Upper lobe of right lung (tissue), 1 donor: ENCODE data around the gene TMEM62. TPM values are rescaled to one million over a fixed set of nuclear protein-coding genes. Genes with fewer than 3 reads are reported as not detected.
"Not testable (repeated sequence)": the region's sequence is repeated elsewhere in the genome, so short reads cannot be mapped to it uniquely, and the experiment has no call there.

Source experiments
- ATAC-seq: fragments of 200-7000 bp; cut with Tn5 transposase; one replicate; pipeline ENCODE4 v1.9.1; 2020; ENCODE audit warnings: mild to moderate bottlenecking, moderate library complexity
- DNase-seq: peaks from one replicate; pipeline ENCODE4 v3.0.0-alpha.2; 2020
- H3K27ac ChIP-seq: fragments of 200-600 bp; one replicate; pipeline ENCODE4 v1.8.0; 2022
- H3K27me3 ChIP-seq: fragments of 200-600 bp; one replicate; pipeline ENCODE4 v1.8.0; 2022; ENCODE audit warnings: mild to moderate bottlenecking
- H3K36me3 ChIP-seq: fragments of 200-600 bp; one replicate; pipeline ENCODE4 v1.8.0; 2022
- H3K4me1 ChIP-seq: fragments of 200-600 bp; one replicate; pipeline ENCODE4 v1.8.0; 2022
- H3K4me3 ChIP-seq: fragments of 200-600 bp; one replicate; pipeline ENCODE4 v1.8.0; 2022; ENCODE audit warnings: mild to moderate bottlenecking
- H3K9me3 ChIP-seq: fragments of 200-600 bp; one replicate; pipeline ENCODE4 v1.8.0; 2022
- intact Hi-C: fragments of 100-400 bp; cut with DNase I; formaldehyde crosslinking; loops from one replicate; pipeline ENCODE4 v1.11.0; 2022
- total RNA-seq: library from RNA; stranded (reverse); fragmentation: NEBNext Ultra II Directional; extraction: Animal tissue kit (Norgen Biotek cat#: 25700); gene quantifications from one replicate; pipeline ENCODE4 v1.2.1, GENCODE V29; 2021
- TF ChIP-seq, protein P1 (sequence below): fragments of 200-600 bp; IDR thresholded peaks from one replicate; pipeline ENCODE4 v1.8.0; 2022; ENCODE audit warnings: antibody characterized with exemption
- donor health status: DM: no; HTN: yes; CAD: no; lungs with severe emphysema.

The TMEM62 gene
- total RNA-seq, 1 donor from 2014 or later, result 28.1 TPM

DNA sequence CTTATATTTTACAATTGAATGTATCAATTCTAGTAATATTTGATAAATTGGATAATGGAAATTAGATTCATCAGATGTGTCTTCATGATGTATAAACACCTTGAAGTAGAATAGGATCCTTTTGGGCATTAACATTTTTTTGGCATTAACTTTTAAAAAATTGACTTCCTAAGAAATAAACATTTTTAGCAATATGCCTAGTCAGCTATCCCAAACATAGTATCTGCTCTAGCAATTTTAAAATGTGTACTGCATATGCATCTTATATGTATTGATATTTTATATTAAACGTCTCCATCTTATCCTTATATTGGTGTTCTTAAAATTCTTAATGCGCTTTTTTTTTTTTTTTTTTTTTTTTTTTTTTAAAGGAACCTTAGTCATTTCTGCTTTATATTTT, 60.3 kb downstream of the TMEM62 start:
- Histone ChIP-seq H3K4me1 (no peaks in the 10 kb centered on the region), H3K4me3 (no peak overlapping the region), H3K27me3 (no peaks in the 10 kb centered on the region), H3K27ac (no peak overlapping the region), H3K36me3 (peaks cover 85% of the 10 kb centered on the region), H3K9me3 (no peaks in the 10 kb centered on the region)
- no peak for DNase-seq
- ATAC-seq, result no peak
- intact Hi-C loops, result no loop called here
- TF ChIP-seq, protein P1, sequence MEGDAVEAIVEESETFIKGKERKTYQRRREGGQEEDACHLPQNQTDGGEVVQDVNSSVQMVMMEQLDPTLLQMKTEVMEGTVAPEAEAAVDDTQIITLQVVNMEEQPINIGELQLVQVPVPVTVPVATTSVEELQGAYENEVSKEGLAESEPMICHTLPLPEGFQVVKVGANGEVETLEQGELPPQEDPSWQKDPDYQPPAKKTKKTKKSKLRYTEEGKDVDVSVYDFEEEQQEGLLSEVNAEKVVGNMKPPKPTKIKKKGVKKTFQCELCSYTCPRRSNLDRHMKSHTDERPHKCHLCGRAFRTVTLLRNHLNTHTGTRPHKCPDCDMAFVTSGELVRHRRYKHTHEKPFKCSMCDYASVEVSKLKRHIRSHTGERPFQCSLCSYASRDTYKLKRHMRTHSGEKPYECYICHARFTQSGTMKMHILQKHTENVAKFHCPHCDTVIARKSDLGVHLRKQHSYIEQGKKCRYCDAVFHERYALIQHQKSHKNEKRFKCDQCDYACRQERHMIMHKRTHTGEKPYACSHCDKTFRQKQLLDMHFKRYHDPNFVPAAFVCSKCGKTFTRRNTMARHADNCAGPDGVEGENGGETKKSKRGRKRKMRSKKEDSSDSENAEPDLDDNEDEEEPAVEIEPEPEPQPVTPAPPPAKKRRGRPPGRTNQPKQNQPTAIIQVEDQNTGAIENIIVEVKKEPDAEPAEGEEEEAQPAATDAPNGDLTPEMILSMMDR, result no peak

DNA sequence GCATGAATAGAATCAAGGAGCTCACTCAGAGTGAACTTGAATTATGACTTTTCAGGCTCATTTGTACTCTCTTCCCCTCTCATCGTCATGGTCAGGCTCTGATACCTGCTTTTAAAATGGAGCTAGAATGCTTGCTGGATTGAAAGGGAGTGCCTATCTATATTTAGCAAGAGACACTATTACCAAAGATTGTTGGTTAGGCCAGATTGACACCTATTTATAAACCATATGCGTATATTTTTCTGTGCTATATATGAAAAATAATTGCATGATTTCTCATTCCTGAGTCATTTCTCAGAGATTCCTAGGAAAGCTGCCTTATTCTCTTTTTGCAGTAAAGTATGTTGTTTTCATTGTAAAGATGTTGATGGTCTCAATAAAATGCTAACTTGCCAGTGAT, 61.4 kb downstream of the TMEM62 start:
- no peak for DNase-seq
- no peak for ATAC-seq
- intact Hi-C loops, result no loop called here
- Histone ChIP-seq H3K4me3 (no peak overlapping the region), H3K27me3 (no peaks in the 10 kb centered on the region), H3K27ac (no peak overlapping the region), H3K4me1 (no peaks in the 10 kb centered on the region), H3K36me3 (peaks cover 76% of the 10 kb centered on the region), H3K9me3 (no peaks in the 10 kb centered on the region)
- TF ChIP-seq, protein P1, result no peak

DNA sequence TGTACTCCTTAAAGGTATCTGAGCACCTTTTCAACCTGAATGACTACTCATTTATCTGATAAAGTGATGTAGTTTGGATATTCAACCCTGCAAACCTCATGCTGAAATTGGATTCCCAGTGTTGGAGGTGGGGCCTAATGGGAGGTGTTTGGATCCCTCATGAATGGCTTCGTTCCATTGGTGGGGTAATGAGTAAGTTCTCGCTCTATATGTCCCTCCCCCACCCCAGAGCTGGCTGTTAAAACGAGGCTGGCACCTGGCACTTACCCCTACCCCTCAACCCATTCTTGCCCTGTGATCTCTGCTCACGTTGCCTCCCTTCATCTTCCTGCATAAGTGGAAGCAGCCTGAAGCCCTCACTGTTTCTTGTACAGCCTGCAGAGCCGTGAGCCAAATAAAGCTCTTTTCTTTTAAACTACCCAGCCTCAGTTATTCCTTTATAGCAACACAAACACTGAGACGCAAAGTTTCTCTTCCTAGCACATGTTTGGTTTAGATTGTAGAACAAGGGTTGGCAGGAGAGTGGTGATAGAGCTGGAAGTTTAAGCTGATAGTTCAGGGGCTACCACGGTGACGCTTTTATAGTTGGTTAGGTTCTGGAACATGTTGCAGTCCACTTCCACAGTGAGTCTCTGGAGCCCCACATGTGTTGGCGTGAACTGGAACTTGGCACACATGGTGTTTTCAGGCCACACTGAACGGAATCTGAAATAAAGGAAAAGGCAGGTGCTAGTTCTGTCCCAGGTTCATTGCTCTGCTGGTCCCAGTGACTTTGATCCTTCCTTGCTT, 63.6 kb downstream of the TMEM62 start:
- H3K4me1 ChIP-seq, result no peaks in the 10 kb centered on the region
- no peak for ATAC-seq
- H3K4me3 ChIP-seq, result no peak overlapping the region
- intact Hi-C loops, result no loop called here
- no peak overlapping the region for H3K27ac ChIP-seq
- H3K9me3 ChIP-seq, result no peaks in the 10 kb centered on the region
- H3K27me3 ChIP-seq, result no peaks in the 10 kb centered on the region
- TF ChIP-seq, protein P1, result no peak
- peaks cover 55% of the 10 kb centered on the region for H3K36me3 ChIP-seq
- no peak for DNase-seq

DNA sequence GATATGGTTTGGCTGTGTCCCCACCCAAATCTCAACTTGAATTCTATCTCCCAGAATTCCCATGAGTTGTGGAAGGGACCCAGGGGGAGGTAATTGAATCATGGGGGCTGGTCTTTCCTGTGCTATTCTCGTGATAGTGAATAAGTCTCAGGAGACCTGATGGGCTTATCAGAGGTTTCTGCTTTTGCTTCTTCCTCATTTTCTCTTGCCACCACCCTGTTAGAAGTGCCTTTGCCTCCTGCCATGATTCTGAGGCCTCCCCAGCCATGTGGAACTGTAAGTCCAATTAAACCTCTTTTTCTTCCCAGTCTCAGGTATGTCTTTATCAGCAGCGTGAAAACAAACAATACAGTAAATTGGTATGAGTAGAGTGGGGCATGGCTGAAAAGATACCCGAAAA, 64.4 kb downstream of the TMEM62 start:
- H3K4me1 ChIP-seq, DNase-seq, intact Hi-C loops, H3K27ac ChIP-seq, ATAC-seq, H3K4me3 ChIP-seq, H3K9me3 ChIP-seq, H3K27me3 ChIP-seq: not testable (repeated sequence)
- peaks cover 47% of the 10 kb centered on the region for H3K36me3 ChIP-seq

DNA sequence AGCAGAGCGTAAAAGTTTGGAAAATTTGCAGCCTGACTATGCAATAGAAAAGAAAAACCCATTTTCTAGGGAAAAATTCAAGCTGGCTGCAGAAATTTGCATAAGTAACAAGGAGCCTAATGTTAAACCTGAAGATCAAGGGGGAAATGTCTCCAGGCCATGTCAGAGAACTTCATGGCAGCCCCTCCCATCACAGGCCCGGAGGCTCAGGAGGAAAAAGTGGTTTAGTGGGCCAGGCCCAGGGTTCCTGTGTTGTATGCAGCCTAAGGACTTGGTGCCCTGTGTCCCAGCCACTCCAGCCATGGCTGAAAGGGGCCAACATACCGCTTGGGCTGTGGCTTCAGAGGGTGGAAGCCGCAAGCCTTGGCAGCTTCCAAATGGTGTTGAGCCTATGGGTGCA, 65.2 kb downstream of the TMEM62 start:
- intact Hi-C loops, result not testable (repeated sequence)

DNA sequence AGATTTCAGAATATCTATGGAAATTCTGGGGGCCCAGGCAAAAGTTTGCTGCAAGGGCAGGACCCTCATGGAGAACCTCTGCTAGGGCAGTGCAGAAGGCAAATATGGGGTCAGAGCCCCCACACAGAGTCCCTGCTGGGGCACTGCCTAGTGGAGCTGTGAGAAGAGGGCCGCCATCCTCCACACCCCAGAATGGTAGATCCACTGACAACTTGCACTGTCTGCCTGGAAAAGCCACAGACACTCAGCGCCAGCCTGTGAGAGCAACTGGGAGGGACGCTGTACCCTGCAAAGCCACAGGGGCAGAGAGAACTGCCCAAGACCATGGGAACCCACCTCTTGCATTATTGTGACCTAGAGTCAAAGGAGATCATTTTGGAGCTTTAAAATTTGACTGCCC, 65.6 kb downstream of the TMEM62 start:
- intact Hi-C loops, result no loop called here
- Histone ChIP-seq H3K36me3 (peaks cover 34% of the 10 kb centered on the region), H3K9me3 (no peaks in the 10 kb centered on the region), H3K27me3 (no peaks in the 10 kb centered on the region), H3K4me3 (no peak overlapping the region), H3K27ac (no peak overlapping the region), H3K4me1 (no peaks in the 10 kb centered on the region)
- ATAC-seq (no peak), DNase-seq (no peak)
- TF ChIP-seq, protein P1, result no peak

More for the DNA sequence above, 65.2 kb downstream of the TMEM62 start:
- not testable (repeated sequence) for DNase-seq, H3K9me3 ChIP-seq, H3K27me3 ChIP-seq, H3K27ac ChIP-seq, H3K4me1 ChIP-seq, ATAC-seq, H3K4me3 ChIP-seq
- peaks cover 39% of the 10 kb centered on the region for H3K36me3 ChIP-seq
